ENCODE data around the gene LPCAT1.

The LPCAT1 gene

GRCh38 chr5:1524799-1525623 lies 1.3 kb upstream of the LPCAT1 start:
- Histone ChIP-seq H3K27me3 (replicated peaks; ENCODE audit: control insufficient read depth, insufficient read depth, low read length) (no peaks in the 10 kb centered on the region), H3K4me3 (ENCODE audit: low read length) (no peak overlapping the region)
- DNase-seq (ENCODE audit: low read depth) = no peak

GRCh38 chr5:1524481-1524798 lies 680 bp upstream of the LPCAT1 start:
- Histone ChIP-seq H3K4me1 (ENCODE audit: control insufficient read depth, insufficient read depth, low read length) (peaks cover 19% of the 10 kb centered on the region), H3K36me3 (ENCODE audit: control insufficient read depth, insufficient read depth, low read length, severe bottlenecking) (no peaks in the 10 kb centered on the region), H3K9ac (ENCODE audit: low read length) (peak overlapping the region; percentile 89), H3K9me3 (ENCODE audit: control insufficient read depth, low read length) (no peaks in the 10 kb centered on the region), H3K27me3 (replicated peaks; ENCODE audit: control insufficient read depth, insufficient read depth, low read length) (no peaks in the 10 kb centered on the region), H3K4me3 (ENCODE audit: low read length) (peak overlapping the region; percentile 84)
- no peak for DNase-seq (ENCODE audit: low read depth)

More at GRCh38 chr5:1524799-1525623, 1.3 kb upstream of the LPCAT1 start:
- Histone ChIP-seq H3K36me3 (ENCODE audit: control insufficient read depth, insufficient read depth, low read length, severe bottlenecking) (no peaks in the 10 kb centered on the region), H3K4me1 (ENCODE audit: control insufficient read depth, insufficient read depth, low read length) (peaks cover 19% of the 10 kb centered on the region), H3K9ac (ENCODE audit: low read length) (peak overlapping the region; percentile 89), H3K9me3 (ENCODE audit: control insufficient read depth, low read length) (no peaks in the 10 kb centered on the region)

GRCh38 chr5:1523480-1523792 lies 324 bp downstream of the LPCAT1 start:
- H3K36me3 ChIP-seq (ENCODE audit: control insufficient read depth, insufficient read depth, low read length, severe bottlenecking) = peaks cover 7% of the 10 kb centered on the region

GRCh38 chr5:1522601-1523479 lies 920 bp downstream of the LPCAT1 start:
- no peaks in the 10 kb centered on the region for H3K27me3 ChIP-seq (replicated peaks; ENCODE audit: control insufficient read depth, insufficient read depth, low read length)
- peak overlapping the region; percentile 89 for H3K9ac ChIP-seq (ENCODE audit: low read length)
- peaks cover 19% of the 10 kb centered on the region for H3K4me1 ChIP-seq (ENCODE audit: control insufficient read depth, insufficient read depth, low read length)
- H3K4me3 ChIP-seq (ENCODE audit: low read length) = peak overlapping the region; percentile 84
- H3K36me3 ChIP-seq (ENCODE audit: control insufficient read depth, insufficient read depth, low read length, severe bottlenecking) = peaks cover 7% of the 10 kb centered on the region
- peak; percentile 66 for DNase-seq (ENCODE audit: low read depth)
- H3K9me3 ChIP-seq (ENCODE audit: control insufficient read depth, low read length) = no peaks in the 10 kb centered on the region

More at GRCh38 chr5:1523480-1523792, 324 bp downstream of the LPCAT1 start:
- Histone ChIP-seq H3K4me1 (ENCODE audit: control insufficient read depth, insufficient read depth, low read length) (peaks cover 19% of the 10 kb centered on the region), H3K9me3 (ENCODE audit: control insufficient read depth, low read length) (no peaks in the 10 kb centered on the region), H3K4me3 (ENCODE audit: low read length) (peak overlapping the region; percentile 84), H3K27me3 (replicated peaks; ENCODE audit: control insufficient read depth, insufficient read depth, low read length) (no peaks in the 10 kb centered on the region), H3K9ac (ENCODE audit: low read length) (peak overlapping the region; percentile 89)
- peak; percentile 60 for DNase-seq (ENCODE audit: low read depth)

- peak; percentile 85 for DNase-seq (ENCODE audit: low read depth)
- H3K9ac ChIP-seq (ENCODE audit: low read length) = peak overlapping the region; percentile 89
- peaks cover 7% of the 10 kb centered on the region for H3K36me3 ChIP-seq (ENCODE audit: control insufficient read depth, insufficient read depth, low read length, severe bottlenecking)
- H3K9me3 ChIP-seq (ENCODE audit: control insufficient read depth, low read length) = no peaks in the 10 kb centered on the region
- peak overlapping the region; percentile 84 for H3K4me3 ChIP-seq (ENCODE audit: low read length)
- no peaks in the 10 kb centered on the region for H3K27me3 ChIP-seq (replicated peaks; ENCODE audit: control insufficient read depth, insufficient read depth, low read length)
- peaks cover 24% of the 10 kb centered on the region for H3K4me1 ChIP-seq (ENCODE audit: control insufficient read depth, insufficient read depth, low read length)
Measured at GRCh38 chr5:1521671-1522600, 1.8 kb downstream of the LPCAT1 start.

GRCh38 chr5:1520791-1521453 lies 2.8 kb downstream of the LPCAT1 start:
- Histone ChIP-seq H3K9me3 (ENCODE audit: control insufficient read depth, low read length) (no peaks in the 10 kb centered on the region), H3K4me3 (ENCODE audit: low read length) (no peak overlapping the region), H3K4me1 (ENCODE audit: control insufficient read depth, insufficient read depth, low read length) (peaks cover 32% of the 10 kb centered on the region), H3K36me3 (ENCODE audit: control insufficient read depth, insufficient read depth, low read length, severe bottlenecking) (peaks cover 7% of the 10 kb centered on the region), H3K27me3 (replicated peaks; ENCODE audit: control insufficient read depth, insufficient read depth, low read length) (no peaks in the 10 kb centered on the region), H3K9ac (ENCODE audit: low read length) (no peak overlapping the region)
- no peak for DNase-seq (ENCODE audit: low read depth)

- peaks cover 32% of the 10 kb centered on the region for H3K4me1 ChIP-seq (ENCODE audit: control insufficient read depth, insufficient read depth, low read length)
- no peak for DNase-seq (ENCODE audit: low read depth)
- H3K9ac ChIP-seq (ENCODE audit: low read length) = no peak overlapping the region
- H3K9me3 ChIP-seq (ENCODE audit: control insufficient read depth, low read length) = no peaks in the 10 kb centered on the region
- peaks cover 7% of the 10 kb centered on the region for H3K36me3 ChIP-seq (ENCODE audit: control insufficient read depth, insufficient read depth, low read length, severe bottlenecking)
- H3K4me3 ChIP-seq (ENCODE audit: low read length) = no peak overlapping the region
- no peaks in the 10 kb centered on the region for H3K27me3 ChIP-seq (replicated peaks; ENCODE audit: control insufficient read depth, insufficient read depth, low read length)
Measured at GRCh38 chr5:1519631-1520210, 4.0 kb downstream of the LPCAT1 start.

- Histone ChIP-seq H3K4me3 (ENCODE audit: low read length) (no peak overlapping the region), H3K36me3 (ENCODE audit: control insufficient read depth, insufficient read depth, low read length, severe bottlenecking) (peaks cover 7% of the 10 kb centered on the region), H3K9me3 (ENCODE audit: control insufficient read depth, low read length) (no peaks in the 10 kb centered on the region), H3K9ac (ENCODE audit: low read length) (no peak overlapping the region), H3K4me1 (ENCODE audit: control insufficient read depth, insufficient read depth, low read length) (peaks cover 27% of the 10 kb centered on the region), H3K27me3 (replicated peaks; ENCODE audit: control insufficient read depth, insufficient read depth, low read length) (no peaks in the 10 kb centered on the region)
- DNase-seq (ENCODE audit: low read depth) = no peak
Measured at GRCh38 chr5:1517838-1518237, 5.9 kb downstream of the LPCAT1 start.

GRCh38 chr5:1516615-1517601 lies 6.9 kb downstream of the LPCAT1 start:
- no peak overlapping the region for H3K4me3 ChIP-seq (ENCODE audit: low read length)
- H3K4me1 ChIP-seq (ENCODE audit: control insufficient read depth, insufficient read depth, low read length) = peaks cover 20% of the 10 kb centered on the region
- no peaks in the 10 kb centered on the region for H3K9me3 ChIP-seq (ENCODE audit: control insufficient read depth, low read length)
- DNase-seq (ENCODE audit: low read depth) = peak; percentile 66
- H3K36me3 ChIP-seq (ENCODE audit: control insufficient read depth, insufficient read depth, low read length, severe bottlenecking) = peaks cover 7% of the 10 kb centered on the region
- no peaks in the 10 kb centered on the region for H3K27me3 ChIP-seq (replicated peaks; ENCODE audit: control insufficient read depth, insufficient read depth, low read length)
- H3K9ac ChIP-seq (ENCODE audit: low read length) = peak overlapping the region; percentile 45
